PC-3 (cell line): ENCODE data around the gene ASH1L. TPM values are rescaled to one million over a fixed set of nuclear protein-coding genes. Genes with fewer than 3 reads are reported as not detected.
"Not testable (repeated sequence)": the region's sequence is repeated elsewhere in the genome, so short reads cannot be mapped to it uniquely, and the experiment has no call there.

Experiments used
- ATAC-seq: fragments of 200-7000 bp; cut with Tn5 transposase; 2 replicates; pipeline ENCODE4 v1.9.1; 2020; ENCODE audit warnings: mild to moderate bottlenecking, moderate library complexity
- BruUV-seq: library from RNA; stranded (reverse); fragments of 400-500 nt; replicated peaks from 2 replicates; lab custom pipeline; 2021; lab: Mats Ljungman, UMichigan
- CTCF ChIA-PET: fragments of 300-600 bp; sonication (Branson Sonifier 250); formaldehyde crosslinking; loops from one replicate; lab custom pipeline; 2022; ENCODE audit warnings: antibody characterized with exemption; lab: Charles Lee
- POLR2A ChIA-PET: fragments of 300-600 bp; sonication (Branson Sonifier 250); formaldehyde crosslinking; loops from one replicate; lab custom pipeline; 2022; ENCODE audit warnings: antibody characterized with exemption; ENCODE audit not compliant: unreplicated experiment; lab: Charles Lee
- DNase-seq: peaks from one replicate; pipeline ENCODE4 v3.0.0-alpha.2; 2015
- H2AFZ ChIP-seq: fragments of 300-600 bp; sonication (generic); 2 replicates; pipeline ENCODE4 v1.6.0; 2016; ENCODE audit warnings: antibody characterized with exemption, low read length
- H3F3A ChIP-seq: fragments of 300-600 bp; sonication (generic); one replicate; pipeline ENCODE4 v1.6.0; 2017; ENCODE audit warnings: antibody characterized with exemption, low read length, control low read depth, mild to moderate bottlenecking; ENCODE audit not compliant: unreplicated experiment
- H3K27ac ChIP-seq: fragments of 300-600 bp; sonication (generic); 2 replicates; pipeline ENCODE4 v1.5.1; 2016; ENCODE audit warnings: mild to moderate bottlenecking, low read length
- H3K27me3 ChIP-seq: fragments of 300-600 bp; sonication (generic); 2 replicates; pipeline ENCODE4 v1.6.1; 2016; ENCODE audit warnings: low read length, mixed read lengths
- H3K36me3 ChIP-seq: fragments of 300-600 bp; sonication (generic); 2 replicates; pipeline ENCODE4 v1.6.1; 2016; ENCODE audit warnings: low read depth, mixed run types, low read length, mixed read lengths
- H3K4me1 ChIP-seq: fragments of 300-600 bp; sonication (generic); 2 replicates; pipeline ENCODE4 v1.5.1; 2016; ENCODE audit warnings: low read length; ENCODE audit not compliant: insufficient read depth
- H3K4me2 ChIP-seq: fragments of 300-600 bp; sonication (generic); 2 replicates; pipeline ENCODE4 v1.6.0; 2016; ENCODE audit warnings: low read length
- H3K4me3 ChIP-seq: fragments of 300-600 bp; sonication (generic); 2 replicates; pipeline ENCODE4 v1.5.1; 2016; ENCODE audit warnings: mild to moderate bottlenecking, low read length, mixed read lengths
- H3K79me2 ChIP-seq: fragments of 300-600 bp; sonication (generic); 2 replicates; pipeline ENCODE4 v1.6.1; 2017; ENCODE audit warnings: low read length, mixed read lengths
- H3K9ac ChIP-seq: fragments of 300-600 bp; sonication (generic); 2 replicates; pipeline ENCODE4 v1.6.0; 2016; ENCODE audit warnings: mild to moderate bottlenecking, low read length
- H3K9me2 ChIP-seq: fragments of 300-600 bp; sonication (generic); replicated peaks from 2 replicates; pipeline ENCODE4 v1.6.1; 2016; ENCODE audit warnings: mixed run types, low read length, mixed read lengths
- H3K9me3 ChIP-seq: fragments of 300-600 bp; sonication (generic); 2 replicates; pipeline ENCODE4 v1.6.1; 2016; ENCODE audit warnings: low read length, mixed read lengths
- H4K20me1 ChIP-seq: fragments of 300-600 bp; sonication (generic); 2 replicates; pipeline ENCODE4 v1.6.1; 2016; ENCODE audit warnings: low read length, mixed read lengths
- CTCF ChIP-seq: fragments of 300-600 bp; sonication (generic); conservative IDR thresholded peaks from 2 replicates; pipeline ENCODE4 v1.5.1; 2017; ENCODE audit warnings: antibody characterized with exemption, low read depth, mild to moderate bottlenecking, low read length
- EZH2 ChIP-seq: fragments of 300-600 bp; sonication (generic); IDR thresholded peaks from one replicate; pipeline ENCODE4 v1.6.1; 2017; ENCODE audit warnings: antibody characterized with exemption, mild to moderate bottlenecking, low read length; ENCODE audit not compliant: unreplicated experiment
- EZH2phosphoT487 ChIP-seq: fragments of 300-600 bp; sonication (generic); IDR thresholded peaks from 2 replicates; pipeline ENCODE4 v1.6.1; 2018; ENCODE audit warnings: mild to moderate bottlenecking, antibody characterized with exemption, low read length, borderline replicate concordance
- intact Hi-C: fragments of 100-400 bp; cut with micrococcal nuclease; formaldehyde crosslinking; loops from 2 replicates; pipeline ENCODE4 v1.9.0; 2023
- total RNA-seq: library from RNA; depleted of rRNA; stranded (reverse); fragments of >200 nt; gene quantifications from 2 replicates; pipeline ENCODE4 v1.2.3, GENCODE V29; 2014

ASH1L gene
- total RNA-seq, 1 experiment from 2014 or later: 27.6 TPM

GRCh38 chr1:155561779-155562580, 623 bp downstream of the ASH1L start:
- intact Hi-C loops: loop anchor here (10.0 kb wide), 1 partner anchor 577 kb away; the partner anchor contains the start of gene FLAD1
- H3K4me3 ChIP-seq: peak overlapping the region; percentile 80
- H3K9me3 ChIP-seq, CTCF ChIA-PET, H3K9me2 ChIP-seq, H3K36me3 ChIP-seq, DNase-seq, H3F3A ChIP-seq, BruUV-seq, H3K27me3 ChIP-seq: not testable (repeated sequence)
- peaks cover 93% of the 10 kb centered on the region for H3K79me2 ChIP-seq
- H3K4me1 ChIP-seq: peaks cover 21% of the 10 kb centered on the region
- peaks cover 17% of the 10 kb centered on the region for H4K20me1 ChIP-seq
- H3K4me2 ChIP-seq: peak overlapping the region; percentile 85
- peak; percentile 4 for ATAC-seq
- peak overlapping the region; percentile 98 for H3K9ac ChIP-seq
- H2AFZ ChIP-seq: peak overlapping the region; percentile 97
- POLR2A ChIA-PET: interaction anchor here (0.7 kb wide), 1 partner anchor 238 kb away, joined by 3 read pairs; no protein-coding TSS in a partner anchor
- peak overlapping the region; percentile 88 for H3K27ac ChIP-seq

- Histone ChIP-seq H3K9me3 (no peaks in the 10 kb centered on the region), H3K9ac (no peak overlapping the region), H3K4me2 (no peak overlapping the region), H3K9me2 (no peaks in the 10 kb centered on the region), H3K27ac (no peak overlapping the region), H3K36me3 (no peaks in the 10 kb centered on the region; the same call in 1 of the 2 replicates), H3K4me3 (no peak overlapping the region), H3K27me3 (no peaks in the 10 kb centered on the region), H3K79me2 (peaks cover 97% of the 10 kb centered on the region), H3F3A (no peaks in the 10 kb centered on the region), H4K20me1 (peaks cover 17% of the 10 kb centered on the region), H2AFZ (no peak overlapping the region), H3K4me1 (peaks cover 11% of the 10 kb centered on the region; the same call in 1 of the 2 replicates)
- DNase-seq (no peak), ATAC-seq (no peak)
- POLR2A ChIA-PET: no interaction called here
- intact Hi-C loops: no loop called here
- TF ChIP-seq EZH2phosphoT487: no peak
- TF ChIP-seq CTCF: no peak
- no peak for TF ChIP-seq EZH2
- CTCF ChIA-PET: no interaction called here
- BruUV-seq: no TSS peak
These were observed 6.7 kb downstream of the ASH1L start for GRCh38 chr1:155555915-155556314.

- Histone ChIP-seq H3K36me3 (no peaks in the 10 kb centered on the region; the same call in 1 of the 2 replicates), H4K20me1 (peaks cover 19% of the 10 kb centered on the region; the same call in 1 of the 2 replicates), H3K4me1 (no peaks in the 10 kb centered on the region), H2AFZ (no peak overlapping the region), H3K79me2 (peaks cover 98% of the 10 kb centered on the region), H3K27ac (no peak overlapping the region), H3F3A (no peaks in the 10 kb centered on the region), H3K9ac (no peak overlapping the region), H3K4me2 (no peak overlapping the region), H3K27me3 (no peaks in the 10 kb centered on the region), H3K9me3 (no peaks in the 10 kb centered on the region), H3K9me2 (no peaks in the 10 kb centered on the region), H3K4me3 (no peak overlapping the region)
- no peak for TF ChIP-seq EZH2
- TF ChIP-seq CTCF: no peak
- no peak for TF ChIP-seq EZH2phosphoT487
- BruUV-seq: no TSS peak
- DNase-seq (no peak), ATAC-seq (no peak)
- intact Hi-C loops: no loop called here
- POLR2A ChIA-PET: no interaction called here
- CTCF ChIA-PET: no interaction called here
These were observed 9.3 kb downstream of the ASH1L start for GRCh38 chr1:155553349-155553748.
